Measurements from ENCODE around the gene HCN4.

The HCN4 gene

GRCh38 chr15:73329501-73330200 lies 39.1 kb downstream of the HCN4 start:
- no peak for DNase-seq (ENCODE audit: low read depth)
- no peak for TF ChIP-seq CTCF (IDR thresholded peaks at IDR 0.05; ENCODE audit: insufficient read depth, low read depth, low read length, missing control alignments)
- no peak overlapping the region for H3K4me3 ChIP-seq (ENCODE audit: low read depth, low read length)

GRCh38 chr15:73328981-73329380 lies 39.8 kb downstream of the HCN4 start:
- TF ChIP-seq CTCF (IDR thresholded peaks at IDR 0.05; ENCODE audit: insufficient read depth, low read depth, low read length, missing control alignments), result no peak
- no peak overlapping the region for H3K4me3 ChIP-seq (ENCODE audit: low read depth, low read length)
- DNase-seq (ENCODE audit: low read depth), result no peak

GRCh38 chr15:73328149-73328820 lies 40.5 kb downstream of the HCN4 start:
- no peak for TF ChIP-seq CTCF (IDR thresholded peaks at IDR 0.05; ENCODE audit: insufficient read depth, low read depth, low read length, missing control alignments)
- DNase-seq (ENCODE audit: low read depth), result no peak
- no peak overlapping the region for H3K4me3 ChIP-seq (ENCODE audit: low read depth, low read length)

GRCh38 chr15:73326157-73326556 lies 42.6 kb downstream of the HCN4 start:
- no peak overlapping the region for H3K4me3 ChIP-seq (ENCODE audit: low read depth, low read length)
- DNase-seq (ENCODE audit: low read depth), result no peak
- TF ChIP-seq CTCF (IDR thresholded peaks at IDR 0.05; ENCODE audit: insufficient read depth, low read depth, low read length, missing control alignments), result no peak

GRCh38 chr15:73325191-73325861 lies 43.4 kb downstream of the HCN4 start:
- DNase-seq (ENCODE audit: low read depth), result peak; percentile 54
- peak; percentile 7 for TF ChIP-seq CTCF (IDR thresholded peaks at IDR 0.05; ENCODE audit: insufficient read depth, low read depth, low read length, missing control alignments)

GRCh38 chr15:73324496-73325170 lies 44.1 kb downstream of the HCN4 start:
- no peak for DNase-seq (ENCODE audit: low read depth)
- H3K4me3 ChIP-seq (ENCODE audit: low read depth, low read length), result no peak overlapping the region

More at GRCh38 chr15:73325191-73325861, 43.4 kb downstream of the HCN4 start:
- no peak overlapping the region for H3K4me3 ChIP-seq (ENCODE audit: low read depth, low read length)

More at GRCh38 chr15:73324496-73325170, 44.1 kb downstream of the HCN4 start:
- no peak for TF ChIP-seq CTCF (IDR thresholded peaks at IDR 0.05; ENCODE audit: insufficient read depth, low read depth, low read length, missing control alignments)

Data from GM12865 (cell line).